Loucy (cell line): Measurements from ENCODE around the gene ZDHHC14.

Experiments used
- CTCF ChIP-seq: fragments of 200-600 bp; sonication (generic); conservative IDR thresholded peaks from 2 replicates; pipeline ENCODE4 v1.5.1; 2014; ENCODE audit warnings: mild to moderate bottlenecking, antibody characterized with exemption, low read length
- EZH2phosphoT487 ChIP-seq: fragments of 200-600 bp; IDR thresholded peaks from 2 replicates; pipeline ENCODE4 v1.6.1; 2018; ENCODE audit warnings: antibody characterized with exemption, mild to moderate bottlenecking, moderate library complexity, borderline replicate concordance

DNA sequence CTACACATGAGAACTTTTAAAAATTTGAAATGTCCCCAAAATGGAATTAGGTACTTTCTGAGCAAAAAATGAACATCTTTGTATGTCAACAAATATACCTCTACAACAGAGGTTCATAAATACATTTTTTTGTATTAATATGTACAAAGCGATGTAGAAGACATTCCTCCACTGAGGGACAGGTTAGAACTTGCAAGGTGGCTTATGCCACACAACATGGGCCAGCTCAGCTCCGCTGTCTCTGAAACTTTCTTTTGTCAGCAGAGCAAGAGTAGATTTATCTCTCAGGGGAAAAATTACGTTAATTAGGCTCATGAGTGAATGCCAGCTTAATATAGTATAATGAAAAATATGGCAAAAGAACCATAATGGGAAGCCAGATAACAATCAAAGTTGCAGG lies 47.0 kb upstream of the ZDHHC14 start:
- TF ChIP-seq CTCF, result no peak
- TF ChIP-seq EZH2phosphoT487, result no peak
